B cell (primary cell): ENCODE measurements around the gene FAM47A. TPM values are rescaled to one million over a fixed set of nuclear protein-coding genes. Genes with fewer than 3 reads are reported as not detected.

Experiments
- ATAC-seq: fragments of 200-7000 bp; cut with Tn5 transposase; one replicate; pipeline ENCODE4 v1.10.0; 2021; ENCODE audit warnings: low read depth, mild to moderate bottlenecking, moderate number of reproducible peaks, moderate library complexity
- CTCF ChIA-PET: fragments of 350-600 bp; sonication (Branson Sonifier 250); formaldehyde crosslinking; loops from one replicate; lab custom pipeline; 2021; ENCODE audit warnings: antibody characterized with exemption, inconsistent platforms; lab: Charles Lee
- POLR2A ChIA-PET: fragments of 350-600 bp; sonication (Branson Sonifier 250); formaldehyde crosslinking; loops from one replicate; lab custom pipeline; 2021; ENCODE audit warnings: antibody characterized with exemption; lab: Charles Lee
- DNase-seq: peaks from one replicate; pipeline ENCODE4 v3.0.0; 2013
- H2AFZ ChIP-seq: 2 replicates; pipeline ENCODE4 v1.6.1; 2012; ENCODE audit warnings: mild to moderate bottlenecking, low read depth, low read length; ENCODE audit not compliant: insufficient read depth, poor library complexity, severe bottlenecking
- H3K27ac ChIP-seq, 2 donors: 1 replicate in 1 of 2; 2 replicates in 1 of 2; pipeline ENCODE4 v1.5.1; 2012 to 2013; ENCODE audit warnings: low read length in 2 of 2, mild to moderate bottlenecking in 2 of 2, moderate library complexity in 1 of 2
- H3K27me3 ChIP-seq, 4 experiments: fragments of 200-600 bp in 1 of 4; sonication (generic) in 1 of 4; replicated peaks in 1 of 4; 1 replicate in 2 of 4; 2 replicates in 2 of 4; pipeline versions ENCODE4 v1.6.1 to v1.7.0; 2013 to 2016; ENCODE audit warnings: low read length in 3 of 4, mild to moderate bottlenecking in 2 of 4, mixed read lengths in 1 of 4, moderate library complexity in 1 of 4; ENCODE audit not compliant: insufficient read depth in 4 of 4, control insufficient read depth in 3 of 4; ENCODE audit errors: control extremely low read depth in 1 of 4
- H3K36me3 ChIP-seq, 2 experiments: replicated peaks in 1 of 2; 1 replicate in 1 of 2; 2 replicates in 1 of 2; pipeline versions ENCODE4 v1.6.1 to v1.7.1; 2013; ENCODE audit warnings: low read length in 1 of 2; ENCODE audit not compliant: insufficient read depth in 2 of 2, control insufficient read depth in 1 of 2; ENCODE audit errors: control extremely low read depth in 1 of 2, extremely low read depth in 1 of 2
- H3K4me1 ChIP-seq, 2 donors: fragments of 200-600 bp in 1 of 2; sonication (generic) in 1 of 2; 1 replicate in 1 of 2; 2 replicates in 1 of 2; pipeline versions ENCODE4 v1.5.1 to v1.6.1; 2013 to 2017; ENCODE audit warnings: low read length in 2 of 2; ENCODE audit not compliant: control insufficient read depth in 2 of 2, insufficient read depth in 2 of 2
- H3K4me2 ChIP-seq: replicated peaks from 2 replicates; pipeline ENCODE3; 2012; ENCODE audit warnings: mild to moderate bottlenecking, low read depth, low read length; ENCODE audit not compliant: poor library complexity, severe bottlenecking
- H3K4me3 ChIP-seq, 5 experiments: fragments of 200-600 bp in 1 of 5; sonication (generic) in 1 of 5; 1 replicate in 3 of 5; 2 replicates in 2 of 5; pipeline versions ENCODE4 v1.5.1 to v1.7.0; 2011 to 2016; ENCODE audit warnings: low read length in 4 of 5, mild to moderate bottlenecking in 4 of 5, low read depth in 2 of 5, control low read depth in 1 of 5, moderate library complexity in 1 of 5; ENCODE audit not compliant: insufficient read depth in 1 of 5; ENCODE audit errors: control extremely low read depth in 1 of 5, extremely low read depth in 1 of 5
- H3K79me2 ChIP-seq: fragments of 200-600 bp; sonication (generic); one replicate; pipeline ENCODE4 v1.6.0; 2016; ENCODE audit warnings: low read length; ENCODE audit not compliant: control insufficient read depth, insufficient read depth
- H3K9ac ChIP-seq: fragments of 200-600 bp; sonication (generic); 2 replicates; pipeline ENCODE4 v1.6.1; 2017; ENCODE audit warnings: mild to moderate bottlenecking, low read length, moderate library complexity
- H3K9me3 ChIP-seq, 3 donors: one replicate each; pipeline versions ENCODE4 v1.6.1 to v1.7.1; 2013; ENCODE audit warnings: low read length in 2 of 3; ENCODE audit not compliant: control insufficient read depth in 2 of 3, insufficient read depth in 1 of 3; ENCODE audit errors: control extremely low read depth in 1 of 3
- H4K20me1 ChIP-seq: 2 replicates; pipeline ENCODE4 v1.6.0; 2012; ENCODE audit warnings: mild to moderate bottlenecking, low read length; ENCODE audit not compliant: insufficient read depth, control insufficient read depth, poor library complexity, severe bottlenecking
- H3K27ac Mint-ChIP-seq: one replicate; pipeline ENCODE4 v1.8.0; 2021; ENCODE audit warnings: mixed read lengths
- H3K27me3 Mint-ChIP-seq: one replicate; pipeline ENCODE4 v1.8.0; 2021; ENCODE audit warnings: mixed read lengths
- H3K4me1 Mint-ChIP-seq: one replicate; pipeline ENCODE4 v1.8.0; 2021; ENCODE audit warnings: mixed read lengths
- H3K4me3 Mint-ChIP-seq: one replicate; pipeline ENCODE4 v1.8.0; 2021; ENCODE audit warnings: mixed read lengths
- H3K9me3 Mint-ChIP-seq: one replicate; pipeline ENCODE4 v1.8.0; 2022; ENCODE audit warnings: mixed read lengths; ENCODE audit not compliant: insufficient read depth
- CTCF ChIP-seq: fragments of 200-600 bp; IDR thresholded peaks from one replicate; pipeline ENCODE4 v1.8.0; 2022; ENCODE audit warnings: antibody characterized with exemption, mild to moderate bottlenecking
- EZH2 ChIP-seq: IDR thresholded peaks from 2 replicates; pipeline ENCODE4 v1.6.1; 2012; ENCODE audit warnings: borderline replicate concordance, low read depth, mild to moderate bottlenecking, moderate library complexity, low read length; ENCODE audit not compliant: insufficient read depth, poor library complexity, severe bottlenecking
- WGBS: methylation state at CpG from one replicate; pipeline ENCODE4 v1.1.5; 2013; ENCODE audit warnings: missing lambda C conversion rate; ENCODE audit not compliant: insufficient coverage; 5-methylcytosine and 5-hydroxymethylcytosine counted together
- intact Hi-C: fragments of 100-400 bp; cut with micrococcal nuclease; formaldehyde crosslinking; loops from one replicate; pipeline ENCODE4 v1.10.0; 2022
- polyA plus RNA-seq: library from polyadenylated mRNA; depleted of rRNA; stranded (reverse); fragments of >200 nt; gene quantifications from 2 replicates; pipeline ENCODE4 v1.2.3, GENCODE V29; 2012
- total RNA-seq, 2 donors: library from RNA; stranded (reverse); fragments of 120-200 nt in 1 of 2; gene quantifications; 1 replicate in 1 of 2; 2 replicates in 1 of 2; pipeline versions ENCODE4 v1.2.3 to v1.2.4, GENCODE V29; 2013 to 2022

FAM47A gene
- total and polyA plus RNA-seq, 2 donors (not counting 1 experiment from before 2014, with no cell fraction given), result not detected

DNA sequence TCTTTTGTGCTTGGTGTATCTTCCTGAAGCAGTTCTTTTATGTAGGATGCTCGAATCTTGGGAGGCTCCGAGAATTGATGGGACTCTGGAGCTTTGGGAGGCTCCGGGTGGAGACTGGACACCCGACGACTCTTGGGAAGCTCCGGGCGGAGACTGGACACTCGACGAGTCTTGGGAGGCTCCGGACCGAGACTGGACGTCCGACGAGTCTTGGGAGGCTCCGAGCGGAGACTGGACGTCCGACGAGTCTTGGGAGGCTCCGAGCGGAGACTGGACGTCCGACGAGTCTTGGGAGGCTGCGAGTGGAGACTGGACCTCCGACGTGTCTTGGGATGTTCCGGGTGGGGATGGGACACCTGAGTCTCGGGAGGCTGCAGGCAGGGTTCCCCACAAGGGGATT lies 1.6 kb downstream of the FAM47A start:
- no peak overlapping the region for H3K4me3 Mint-ChIP-seq
- H3K27me3 Mint-ChIP-seq, result no peaks in the 10 kb centered on the region
- Histone ChIP-seq H3K27ac (no peak overlapping the region), H3K79me2 (no peaks in the 10 kb centered on the region), H3K4me2 (no peak overlapping the region), H3K9ac (no peak overlapping the region), H3K27me3 (no peaks in the 10 kb centered on the region), H3K4me1 (no peaks in the 10 kb centered on the region), H4K20me1 (no peaks in the 10 kb centered on the region), H3K9me3 (peaks cover 0 to 18% (median 0%) of the 10 kb centered on the region in 3 donors), H3K36me3 (no peaks in the 10 kb centered on the region), H2AFZ (no peak overlapping the region), H3K4me3 (no peak overlapping the region)
- intact Hi-C loops, result no loop called here
- whole genome bisulfite sequencing, result 94% methylated on average over 15 of the region's 29 CpGs
- ATAC-seq (no peak), DNase-seq (no peak)
- CTCF ChIA-PET, result no interaction called here
- no peak overlapping the region for H3K27ac Mint-ChIP-seq
- H3K9me3 Mint-ChIP-seq, result no peaks in the 10 kb centered on the region
- H3K4me1 Mint-ChIP-seq, result no peaks in the 10 kb centered on the region
- POLR2A ChIA-PET, result no interaction called here
- no peak for TF ChIP-seq EZH2
- no peak for TF ChIP-seq CTCF

GRCh38 chrX:34126011-34126410 lies 6.1 kb downstream of the FAM47A start:
- H3K27ac Mint-ChIP-seq, result no peak overlapping the region
- Histone ChIP-seq H3K27ac (no peak overlapping the region), H4K20me1 (no peaks in the 10 kb centered on the region), H3K4me2 (no peak overlapping the region), H3K36me3 (no peaks in the 10 kb centered on the region), H3K9ac (no peak overlapping the region), H3K4me3 (no peak overlapping the region), H3K9me3 (peaks cover 0 to 16% (median 0%) of the 10 kb centered on the region in 3 donors), H2AFZ (no peak overlapping the region), H3K79me2 (no peaks in the 10 kb centered on the region), H3K4me1 (no peaks in the 10 kb centered on the region), H3K27me3 (no peaks in the 10 kb centered on the region)
- WGBS, result 94% methylated on average over 3 of the region's 5 CpGs
- ATAC-seq, result no peak
- TF ChIP-seq EZH2, result no peak
- TF ChIP-seq CTCF, result no peak
- ChIA-PET CTCF (no interaction called here), POLR2A (no interaction called here)
- intact Hi-C loops, result no loop called here
- H3K9me3 Mint-ChIP-seq, result no peaks in the 10 kb centered on the region
- H3K4me1 Mint-ChIP-seq, result no peaks in the 10 kb centered on the region
- no peaks in the 10 kb centered on the region for H3K27me3 Mint-ChIP-seq
- H3K4me3 Mint-ChIP-seq, result no peak overlapping the region
- DNase-seq, result no peak
